ACC112 (cell line): ENCODE results near the gene INHBB.

Experiments used
- H2AFZ ChIP-seq: fragments of 200-600 bp; sonication (generic); one replicate; pipeline ENCODE4 v1.6.0; 2017; ENCODE audit warnings: antibody characterized with exemption, low read length; ENCODE audit not compliant: unreplicated experiment
- H3K27ac ChIP-seq: fragments of 200-600 bp; sonication (generic); 2 replicates; pipeline ENCODE4 v1.5.1; 2014; ENCODE audit warnings: low read depth, mild to moderate bottlenecking, antibody characterized with exemption, low read length, moderate library complexity
- H3K27me3 ChIP-seq: fragments of 200-600 bp; sonication (generic); 2 replicates; pipeline ENCODE4 v1.6.1; 2014; ENCODE audit warnings: mild to moderate bottlenecking, antibody characterized with exemption, low read length, moderate library complexity, mixed read lengths; ENCODE audit not compliant: insufficient read depth
- H3K36me3 ChIP-seq: fragments of 200-600 bp; sonication (generic); 2 replicates; pipeline ENCODE4 v1.6.1; 2016; ENCODE audit warnings: mild to moderate bottlenecking, antibody characterized with exemption, low read length, moderate library complexity, mixed read lengths; ENCODE audit not compliant: insufficient read depth
- H3K4me1 ChIP-seq: fragments of 200-600 bp; sonication (generic); one replicate; pipeline ENCODE4 v1.6.1; 2016; ENCODE audit warnings: low read length, mixed read lengths; ENCODE audit not compliant: insufficient read depth, unreplicated experiment, control insufficient read depth
- H3K4me3 ChIP-seq: fragments of 200-600 bp; sonication (generic); 2 replicates; pipeline ENCODE4 v1.5.1; 2014; ENCODE audit warnings: mild to moderate bottlenecking, low read depth, low read length
- H3K79me2 ChIP-seq: fragments of 200-600 bp; sonication (generic); one replicate; pipeline ENCODE4 v1.6.0; 2016; ENCODE audit warnings: low read length; ENCODE audit not compliant: control insufficient read depth, unreplicated experiment, insufficient read depth

The INHBB gene

DNA sequence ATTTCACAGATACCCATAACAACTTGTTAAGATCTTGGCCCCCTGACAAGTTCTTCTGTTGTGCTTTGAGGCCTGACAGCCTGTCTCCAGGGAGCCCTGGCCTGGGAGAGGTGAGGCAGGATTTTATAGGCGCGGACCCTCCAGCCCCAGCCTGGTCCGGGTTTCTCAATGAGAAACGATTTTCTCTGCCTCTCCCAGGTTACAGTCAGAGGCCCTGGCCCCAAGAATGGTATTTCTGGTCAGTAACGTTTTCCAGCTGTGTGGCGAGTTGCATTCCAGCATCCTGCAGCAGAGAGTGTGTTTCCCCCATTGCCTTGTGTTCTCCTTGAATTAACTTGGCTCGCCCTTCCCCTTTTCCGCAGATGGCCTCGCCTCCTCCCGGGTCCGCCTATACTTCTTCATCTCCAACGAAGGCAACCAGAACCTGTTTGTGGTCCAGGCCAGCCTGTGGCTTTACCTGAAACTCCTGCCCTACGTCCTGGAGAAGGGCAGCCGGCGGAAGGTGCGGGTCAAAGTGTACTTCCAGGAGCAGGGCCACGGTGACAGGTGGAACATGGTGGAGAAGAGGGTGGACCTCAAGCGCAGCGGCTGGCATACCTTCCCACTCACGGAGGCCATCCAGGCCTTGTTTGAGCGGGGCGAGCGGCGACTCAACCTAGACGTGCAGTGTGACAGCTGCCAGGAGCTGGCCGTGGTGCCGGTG lies 3.0 kb downstream of the INHBB start:
- Histone ChIP-seq H3K79me2 (no peaks in the 10 kb centered on the region), H3K27ac (no peak overlapping the region), H3K27me3 (peaks cover 47% of the 10 kb centered on the region), H2AFZ (no peak overlapping the region), H3K4me1 (no peaks in the 10 kb centered on the region), H3K4me3 (no peak overlapping the region), H3K36me3 (no peaks in the 10 kb centered on the region)

DNA sequence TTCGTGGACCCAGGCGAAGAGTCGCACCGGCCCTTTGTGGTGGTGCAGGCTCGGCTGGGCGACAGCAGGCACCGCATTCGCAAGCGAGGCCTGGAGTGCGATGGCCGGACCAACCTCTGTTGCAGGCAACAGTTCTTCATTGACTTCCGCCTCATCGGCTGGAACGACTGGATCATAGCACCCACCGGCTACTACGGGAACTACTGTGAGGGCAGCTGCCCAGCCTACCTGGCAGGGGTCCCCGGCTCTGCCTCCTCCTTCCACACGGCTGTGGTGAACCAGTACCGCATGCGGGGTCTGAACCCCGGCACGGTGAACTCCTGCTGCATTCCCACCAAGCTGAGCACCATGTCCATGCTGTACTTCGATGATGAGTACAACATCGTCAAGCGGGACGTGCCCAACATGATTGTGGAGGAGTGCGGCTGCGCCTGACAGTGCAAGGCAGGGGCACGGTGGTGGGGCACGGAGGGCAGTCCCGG lies 3.5 kb downstream of the INHBB start:
- no peak overlapping the region for H3K27ac ChIP-seq
- no peaks in the 10 kb centered on the region for H3K4me1 ChIP-seq
- H3K4me3 ChIP-seq = no peak overlapping the region
- H3K79me2 ChIP-seq = no peaks in the 10 kb centered on the region
- H2AFZ ChIP-seq = no peak overlapping the region
- H3K27me3 ChIP-seq = peaks cover 41% of the 10 kb centered on the region
- H3K36me3 ChIP-seq = no peaks in the 10 kb centered on the region

DNA sequence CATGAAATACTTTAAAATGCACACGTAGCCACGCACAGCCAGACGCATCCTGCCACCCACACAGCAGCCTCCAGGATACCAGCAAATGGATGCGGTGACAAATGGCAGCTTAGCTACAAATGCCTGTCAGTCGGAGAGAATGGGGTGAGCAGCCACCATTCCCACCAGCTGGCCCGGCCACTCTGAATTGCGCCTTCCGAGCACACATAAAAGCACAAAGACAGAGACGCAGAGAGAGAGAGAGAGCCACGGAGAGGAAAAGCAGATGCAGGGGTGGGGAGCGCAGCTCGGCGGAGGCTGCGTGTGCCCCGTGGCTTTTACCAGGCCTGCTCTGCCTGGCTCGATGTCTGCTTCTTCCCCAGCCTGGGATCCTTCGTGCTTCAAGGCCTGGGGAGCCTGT lies 4.1 kb downstream of the INHBB start:
- Histone ChIP-seq H2AFZ (no peak overlapping the region), H3K4me3 (no peak overlapping the region), H3K27ac (no peak overlapping the region), H3K27me3 (peaks cover 35% of the 10 kb centered on the region), H3K4me1 (no peaks in the 10 kb centered on the region), H3K79me2 (no peaks in the 10 kb centered on the region), H3K36me3 (no peaks in the 10 kb centered on the region)

DNA sequence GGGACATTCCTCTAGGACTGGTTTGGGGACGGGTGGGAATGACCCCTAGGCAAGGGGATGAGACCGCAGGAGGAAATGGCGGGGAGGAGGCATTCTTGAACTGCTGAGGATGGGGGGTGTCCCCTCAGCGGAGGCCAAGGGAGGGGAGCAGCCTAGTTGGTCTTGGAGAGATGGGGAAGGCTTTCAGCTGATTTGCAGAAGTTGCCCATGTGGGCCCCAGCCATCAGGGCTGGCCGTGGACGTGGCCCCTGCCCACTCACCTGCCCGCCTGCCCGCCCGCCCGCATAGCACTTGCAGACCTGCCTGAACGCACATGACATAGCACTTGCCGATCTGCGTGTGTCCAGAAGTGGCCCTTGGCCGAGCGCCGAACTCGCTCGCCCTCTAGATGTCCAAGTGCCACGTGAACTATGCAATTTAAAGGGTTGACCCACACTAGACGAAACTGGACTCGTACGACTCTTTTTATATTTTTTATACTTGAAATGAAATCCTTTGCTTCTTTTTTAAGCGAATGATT lies 4.9 kb downstream of the INHBB start:
- no peak overlapping the region for H3K4me3 ChIP-seq
- H3K27me3 ChIP-seq = peaks cover 30% of the 10 kb centered on the region
- H3K36me3 ChIP-seq = no peaks in the 10 kb centered on the region
- H3K27ac ChIP-seq = no peak overlapping the region
- no peak overlapping the region for H2AFZ ChIP-seq
- no peaks in the 10 kb centered on the region for H3K79me2 ChIP-seq
- no peaks in the 10 kb centered on the region for H3K4me1 ChIP-seq

DNA sequence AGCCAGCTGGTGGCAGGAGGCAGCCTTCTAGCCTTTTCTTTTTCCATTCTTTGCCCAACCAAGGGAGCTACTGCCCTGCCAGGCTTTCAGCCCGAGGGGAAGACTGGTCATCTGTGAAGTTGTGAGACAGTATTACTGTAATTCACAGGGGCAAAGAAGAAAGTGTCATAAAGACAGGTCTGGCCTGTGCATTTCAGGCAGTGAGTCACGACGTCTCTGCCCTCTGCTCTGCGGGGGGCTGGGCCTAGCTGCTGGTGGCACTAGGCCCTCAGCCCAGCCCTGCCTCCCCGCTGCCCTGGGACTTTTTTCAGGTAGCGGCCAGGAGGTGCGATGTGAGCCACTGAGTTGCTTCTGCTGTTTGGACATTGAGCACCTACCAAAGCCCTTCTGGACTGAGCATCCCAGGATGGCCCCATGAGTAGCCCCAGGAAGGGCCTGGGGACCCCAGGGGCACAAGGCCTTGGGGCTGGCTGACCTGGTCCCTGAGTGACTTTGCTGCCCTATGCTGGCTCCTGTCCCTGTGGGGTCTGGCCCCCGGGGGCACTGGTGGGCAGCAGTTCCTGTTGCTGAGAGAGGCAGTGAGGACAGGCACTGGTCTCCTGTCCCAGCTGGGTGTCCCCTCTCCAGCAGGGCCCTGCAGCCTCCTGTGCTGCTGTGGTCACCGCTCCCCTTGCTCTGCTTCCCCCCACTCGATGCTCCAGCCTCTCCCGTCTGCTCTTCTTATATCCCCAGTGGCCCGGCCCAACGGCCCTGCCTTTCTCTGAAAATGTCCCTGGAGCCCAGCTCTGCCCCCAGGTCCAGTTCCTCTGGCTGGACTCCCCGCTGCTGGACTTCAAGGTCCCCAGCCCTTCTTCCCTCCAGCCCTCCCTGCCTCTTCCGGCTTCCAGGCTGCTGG lies 7.0 kb downstream of the INHBB start:
- no peaks in the 10 kb centered on the region for H3K79me2 ChIP-seq
- H3K36me3 ChIP-seq = no peaks in the 10 kb centered on the region
- H3K4me3 ChIP-seq = no peak overlapping the region
- peaks cover 19% of the 10 kb centered on the region for H3K27me3 ChIP-seq
- no peak overlapping the region for H2AFZ ChIP-seq
- H3K4me1 ChIP-seq = no peaks in the 10 kb centered on the region
- H3K27ac ChIP-seq = no peak overlapping the region

DNA sequence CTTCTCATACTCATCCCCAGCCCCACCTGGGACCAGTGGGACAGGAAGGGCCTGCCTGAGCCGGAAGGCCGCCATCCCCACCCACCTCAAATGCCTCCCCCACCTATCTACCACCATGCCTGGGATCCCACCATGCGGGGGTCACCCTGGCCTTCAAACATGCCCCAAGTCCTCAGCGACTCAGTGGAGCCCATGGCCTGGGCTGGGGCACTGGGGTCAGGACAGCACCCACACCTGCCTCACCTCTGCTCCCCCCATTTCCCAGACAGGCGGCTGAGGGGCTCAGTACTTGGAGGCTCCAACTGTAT lies 7.6 kb downstream of the INHBB start:
- Histone ChIP-seq H3K27ac (no peak overlapping the region), H3K27me3 (peaks cover 16% of the 10 kb centered on the region; the same call in 1 of the 2 replicates), H3K4me3 (no peak overlapping the region)

DNA sequence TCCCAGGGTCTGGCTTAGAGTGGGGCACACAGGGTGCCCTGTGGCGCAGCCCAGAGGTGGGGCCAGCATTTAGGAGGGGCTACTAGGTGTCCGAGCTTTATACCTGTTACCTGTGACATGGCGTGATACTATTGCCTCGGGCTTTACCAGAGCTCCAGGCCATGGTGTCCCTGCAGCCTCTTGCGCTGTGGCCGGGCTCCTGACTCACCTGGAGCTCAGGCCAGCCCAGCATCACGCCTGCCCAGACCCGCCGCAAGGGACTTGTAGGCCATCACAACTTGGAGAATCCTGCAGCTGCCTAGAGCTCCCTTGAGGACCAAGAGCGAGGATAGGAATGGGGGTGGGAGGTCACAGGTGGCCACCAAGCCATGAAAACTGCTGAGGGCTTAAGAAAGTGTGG lies 8.0 kb downstream of the INHBB start:
- Histone ChIP-seq H3K27me3 (peaks cover 12% of the 10 kb centered on the region; the same call in 1 of the 2 replicates), H3K27ac (no peak overlapping the region), H3K4me3 (no peak overlapping the region), H3K79me2 (no peaks in the 10 kb centered on the region), H3K4me1 (no peaks in the 10 kb centered on the region), H3K36me3 (no peaks in the 10 kb centered on the region), H2AFZ (no peak overlapping the region)

More for the DNA sequence above, 7.6 kb downstream of the INHBB start:
- H3K36me3 ChIP-seq = no peaks in the 10 kb centered on the region
- no peaks in the 10 kb centered on the region for H3K4me1 ChIP-seq
- no peaks in the 10 kb centered on the region for H3K79me2 ChIP-seq
- no peak overlapping the region for H2AFZ ChIP-seq

DNA sequence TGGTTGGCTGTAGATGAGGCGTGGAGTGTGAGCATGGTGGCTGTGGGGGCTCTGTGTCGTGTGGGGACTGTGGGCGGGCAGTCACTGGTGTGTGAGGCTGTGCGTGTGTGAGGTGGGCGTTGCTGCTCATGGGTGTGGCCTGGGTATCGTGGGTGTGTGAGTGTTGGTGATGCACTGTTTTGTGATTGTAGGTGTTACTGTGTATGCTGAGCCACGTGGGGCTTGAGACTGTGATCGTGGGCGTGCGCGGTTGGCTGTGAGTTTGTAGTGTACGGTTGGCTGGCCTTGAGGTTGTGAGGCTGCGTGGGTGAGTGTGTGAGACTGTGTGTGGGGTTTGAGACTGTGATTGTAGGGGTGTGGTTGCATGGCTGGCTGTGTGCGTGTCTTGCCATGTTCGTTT lies 8.5 kb downstream of the INHBB start:
- Histone ChIP-seq H3K27ac (no peak overlapping the region), H3K4me3 (no peak overlapping the region), H3K27me3 (peaks cover 10% of the 10 kb centered on the region; the same call in 1 of the 2 replicates)

DNA sequence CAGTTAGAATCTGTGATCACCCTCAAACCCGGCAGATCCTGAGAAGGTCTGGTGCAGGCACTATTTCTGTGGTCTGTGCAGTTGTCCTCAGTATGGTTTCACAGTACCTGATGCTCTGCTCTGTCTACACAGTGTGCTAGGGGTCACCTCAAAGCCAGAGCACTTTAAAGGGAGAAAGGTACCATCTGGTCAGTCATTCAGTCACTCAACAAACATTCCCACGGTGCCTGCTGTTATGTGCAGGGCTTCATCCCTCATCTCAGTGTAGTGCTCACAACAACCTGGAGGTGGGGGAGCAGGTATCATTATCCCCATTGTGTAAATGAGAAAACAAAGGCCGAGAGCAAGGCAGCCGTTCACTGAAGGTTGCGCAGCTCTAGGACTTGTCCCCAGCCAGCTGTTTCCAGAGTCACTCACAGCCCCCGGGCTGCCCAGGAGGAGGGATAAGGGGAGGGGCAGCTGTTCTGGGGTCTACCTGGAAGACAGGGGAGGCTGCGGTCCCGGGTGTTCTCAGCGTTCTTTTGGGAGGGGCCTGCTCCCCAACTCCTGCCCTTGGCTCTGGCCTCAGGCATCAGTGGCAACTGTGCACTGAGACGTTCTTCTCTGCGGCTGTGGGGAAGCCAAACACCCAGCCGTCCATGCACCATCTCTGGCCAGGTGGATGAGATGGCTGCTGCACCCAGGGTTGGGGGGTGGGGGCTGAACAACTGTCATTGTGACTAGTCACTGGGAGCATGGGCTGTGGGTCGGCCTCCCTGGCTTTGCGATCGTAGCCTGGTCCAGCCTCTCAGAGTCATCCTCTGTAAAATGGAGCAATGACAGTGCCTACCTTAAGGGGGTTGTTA lies 9.2 kb downstream of the INHBB start:
- Histone ChIP-seq H3K4me3 (no peak overlapping the region), H3K27ac (no peak overlapping the region), H3K27me3 (peaks cover 10% of the 10 kb centered on the region; the same call in 1 of the 2 replicates), H3K4me1 (peaks cover 2% of the 10 kb centered on the region), H2AFZ (no peak overlapping the region), H3K36me3 (no peaks in the 10 kb centered on the region), H3K79me2 (no peaks in the 10 kb centered on the region)

More for the DNA sequence above, 8.5 kb downstream of the INHBB start:
- H3K79me2 ChIP-seq = no peaks in the 10 kb centered on the region
- no peaks in the 10 kb centered on the region for H3K36me3 ChIP-seq
- H2AFZ ChIP-seq = no peak overlapping the region
- no peaks in the 10 kb centered on the region for H3K4me1 ChIP-seq

DNA sequence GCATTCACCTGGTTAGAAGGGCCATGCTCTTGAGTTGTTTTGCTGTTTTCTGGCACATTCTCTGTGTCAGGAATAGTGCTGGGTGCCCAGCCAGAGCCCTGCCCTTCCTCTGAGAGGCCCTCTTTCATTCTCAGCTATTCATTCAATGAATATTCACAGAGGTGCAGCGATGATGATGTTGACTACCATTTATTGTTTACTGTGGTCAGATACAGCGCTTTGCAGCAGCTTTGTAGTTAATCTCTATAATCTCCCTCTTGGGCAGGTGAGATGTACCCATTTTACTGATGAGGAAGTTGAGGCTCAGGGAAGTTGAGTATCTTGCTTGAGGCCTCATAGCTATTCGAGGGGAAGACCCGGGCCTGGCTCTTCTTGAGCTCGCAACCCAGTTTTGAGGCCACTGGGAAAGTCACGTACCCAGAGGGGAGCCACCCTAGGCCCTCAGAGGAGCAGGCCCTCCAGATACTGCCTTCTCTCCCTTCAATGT lies 9.9 kb downstream of the INHBB start:
- Histone ChIP-seq H3K4me3 (no peak overlapping the region), H3K4me1 (peaks cover 7% of the 10 kb centered on the region), H3K27me3 (peaks cover 10% of the 10 kb centered on the region; the same call in 1 of the 2 replicates), H3K79me2 (no peaks in the 10 kb centered on the region), H2AFZ (no peak overlapping the region), H3K27ac (no peak overlapping the region), H3K36me3 (no peaks in the 10 kb centered on the region)
